HG03575 (cell line): ENCODE results near the gene RPS6KL1.

Experiments
- ATAC-seq: cut with Tn5 transposase; IDR thresholded peaks from one replicate; pipeline ENCODE4 v1.9.1; 2021; ENCODE audit not compliant: unreplicated experiment, insufficient number of reproducible peaks, low FRiP score; ENCODE audit errors: extremely low read depth

Gene RPS6KL1

DNA sequence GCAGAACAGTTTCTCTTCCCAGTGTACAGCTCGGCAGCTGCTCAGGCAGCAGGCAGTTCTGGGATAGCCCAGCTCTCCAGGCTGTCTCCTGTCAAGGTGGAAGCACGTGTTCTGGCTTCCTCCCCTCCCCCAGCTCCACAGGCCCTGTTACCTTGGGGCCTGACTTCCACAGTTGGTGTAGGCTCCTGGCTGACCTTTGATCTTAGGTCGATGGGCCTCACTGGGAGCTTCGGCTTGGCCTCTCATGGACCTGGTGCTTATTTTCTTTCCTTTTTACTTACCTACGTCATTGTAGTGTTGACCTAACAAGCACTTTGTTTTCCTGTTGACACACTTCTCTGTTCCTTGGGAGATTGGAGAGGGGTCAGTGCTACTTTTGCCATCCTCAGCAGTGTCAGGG is 24.4 kb downstream of the RPS6KL1 start:
- no peak for ATAC-seq

DNA sequence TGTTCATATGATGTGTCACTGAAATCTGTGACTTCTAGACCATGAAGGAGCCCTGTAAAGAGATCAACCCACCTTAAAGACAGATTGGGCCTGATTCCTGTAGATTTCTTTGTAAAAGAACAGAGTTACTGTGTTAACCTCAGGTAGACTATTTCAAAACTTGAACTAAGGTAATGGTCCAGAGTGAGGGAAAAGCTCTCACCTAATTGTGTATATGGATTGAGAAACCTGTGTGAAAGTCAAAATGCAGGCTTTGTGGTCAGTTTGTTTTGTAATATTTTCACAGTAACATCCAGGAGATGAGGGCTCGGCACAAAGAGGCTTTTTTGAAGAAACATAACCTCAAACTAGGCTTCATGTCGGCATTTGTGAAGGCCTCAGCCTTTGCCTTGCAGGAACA is 25.0 kb downstream of the RPS6KL1 start:
- ATAC-seq = no peak

GRCh38 chr14:74897642-74898041 is 25.4 kb downstream of the RPS6KL1 start:
- ATAC-seq = no peak

GRCh38 chr14:74896400-74896799 is 26.7 kb downstream of the RPS6KL1 start:
- no peak for ATAC-seq

DNA sequence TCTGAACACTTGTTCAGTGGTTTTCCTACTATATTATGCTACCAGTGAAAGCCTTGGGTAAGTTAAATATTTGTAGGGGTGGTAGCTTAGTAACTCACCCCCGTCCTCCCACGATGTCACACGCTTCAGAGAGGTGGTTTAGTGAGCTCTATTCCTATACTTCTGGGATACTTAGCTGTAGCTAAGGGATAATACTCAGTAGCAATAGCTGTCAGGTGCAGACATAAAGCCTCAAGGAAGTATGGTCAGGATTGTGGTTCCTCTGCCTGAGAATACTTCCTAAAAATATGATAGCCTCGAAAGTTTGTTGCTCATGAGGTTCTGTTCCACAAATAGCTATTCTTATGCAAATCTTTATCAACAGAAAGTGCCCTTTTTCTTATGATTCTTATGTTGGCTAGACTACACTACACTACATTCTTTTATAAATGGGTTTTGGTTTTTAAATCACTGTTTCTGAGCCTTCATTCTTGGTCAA is 29.4 kb downstream of the RPS6KL1 start:
- ATAC-seq = no peak

GRCh38 chr14:74892745-74893144 is 30.3 kb downstream of the RPS6KL1 start:
- no peak for ATAC-seq

GRCh38 chr14:74891870-74892269 is 31.2 kb downstream of the RPS6KL1 start:
- no peak for ATAC-seq

DNA sequence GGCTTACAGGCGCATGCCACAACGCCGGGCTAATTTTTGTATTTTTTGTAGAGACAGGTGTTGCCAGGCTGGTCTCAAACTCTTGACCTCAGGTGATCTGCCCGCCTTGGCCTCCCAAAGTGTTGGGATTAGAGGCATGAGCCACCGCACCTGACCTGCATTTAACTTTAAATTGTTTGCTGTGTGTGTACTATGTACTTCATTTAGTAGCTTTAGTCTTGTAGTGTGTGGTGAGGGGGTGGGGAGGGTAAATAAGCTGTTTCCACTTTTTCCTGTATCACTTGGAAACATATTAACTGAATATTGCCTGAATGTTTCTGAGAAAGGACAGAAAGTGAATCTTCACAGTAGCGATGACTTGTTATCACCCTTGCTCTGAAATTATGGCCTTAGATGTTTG is 32.8 kb downstream of the RPS6KL1 start:
- ATAC-seq = no peak

- no peak for ATAC-seq
Observed at GRCh38 chr14:74888164-74889158, 34.6 kb downstream of the RPS6KL1 start.

- no peak for ATAC-seq
Observed at GRCh38 chr14:74886001-74886400, 37.1 kb downstream of the RPS6KL1 start.

DNA sequence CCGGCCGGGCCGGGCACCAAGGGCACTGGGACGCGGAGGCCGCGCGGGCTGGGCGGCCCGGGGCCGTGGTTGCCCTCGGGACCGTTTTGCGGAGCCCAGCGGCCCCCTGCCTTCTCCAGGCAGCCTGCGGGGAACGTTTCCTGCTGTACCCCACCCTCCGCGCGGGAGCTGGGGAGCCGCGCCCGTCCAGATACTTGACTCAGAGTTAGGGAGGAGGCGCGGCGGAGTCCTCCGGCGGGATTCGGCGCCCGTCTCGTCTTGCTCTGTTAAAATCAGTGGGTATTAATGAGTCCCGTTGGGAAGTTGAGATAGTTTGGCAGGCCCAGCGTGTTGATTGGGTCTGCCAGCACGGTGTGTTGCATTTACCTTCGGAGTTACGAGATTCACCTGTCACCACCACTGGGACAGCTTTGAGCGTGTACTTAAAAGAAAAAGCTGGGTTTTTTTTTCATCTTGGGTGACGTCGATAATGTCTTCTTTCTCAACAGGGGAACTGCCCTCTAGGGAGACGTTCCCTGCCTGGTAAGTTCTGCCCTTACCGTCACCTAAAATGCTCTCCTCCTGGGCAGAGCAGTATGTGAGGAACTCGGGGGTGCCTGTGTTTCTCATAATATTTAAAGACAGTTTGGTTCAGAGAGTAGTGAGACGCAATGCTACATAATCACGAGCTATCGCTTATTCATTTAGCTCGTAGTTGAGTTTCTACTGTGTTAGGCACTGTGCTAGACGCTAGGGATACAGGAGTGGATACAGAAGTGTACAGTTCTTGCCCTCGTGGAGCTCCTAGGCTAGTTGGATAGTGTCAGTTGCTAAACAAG is 40.7 kb downstream of the RPS6KL1 start:
- ATAC-seq = no peak

- ATAC-seq = no peak
Observed at GRCh38 chr14:74881431-74882102, 41.5 kb downstream of the RPS6KL1 start, which contains the start of gene DLST. TSS of gene DLST (plus strand) at chr14:74881916. CDS start at chr14:74881954, 38 bp downstream.

DNA sequence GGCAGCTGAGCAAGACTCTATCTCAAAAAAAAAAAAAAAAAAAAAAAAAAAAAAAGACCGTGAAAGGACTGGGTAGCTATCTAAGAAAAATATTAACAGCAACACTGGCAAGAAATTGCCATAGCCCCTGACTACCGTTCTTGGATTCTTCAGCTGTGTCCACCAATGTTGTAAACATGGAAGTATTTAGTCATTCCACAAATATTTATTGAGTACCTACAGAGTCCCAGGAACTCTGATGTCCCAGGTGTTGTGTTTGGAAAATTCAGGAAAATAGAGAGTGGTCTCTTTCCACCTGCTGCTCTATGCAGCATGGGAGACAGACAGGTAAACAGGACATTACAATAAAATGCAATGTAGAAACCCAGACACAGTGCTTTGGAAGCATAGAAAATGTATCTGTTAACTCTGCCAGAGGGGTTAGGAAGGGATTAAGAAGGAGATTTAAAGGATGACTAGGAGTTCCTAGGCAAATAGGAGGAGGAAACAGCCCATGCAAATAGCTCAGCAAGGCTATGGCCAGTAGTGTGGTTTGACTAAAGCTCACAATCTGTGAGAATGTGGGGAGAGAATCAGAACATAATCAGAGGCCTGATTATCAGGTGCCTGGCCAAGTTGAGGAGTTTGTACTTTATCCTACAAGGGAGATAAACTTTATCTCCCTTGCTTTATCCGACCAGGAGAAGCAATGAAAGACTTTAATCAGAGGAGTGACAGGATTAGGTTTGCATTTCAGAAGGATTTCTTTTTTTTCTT is 43.5 kb downstream of the RPS6KL1 start:
- ATAC-seq = no peak

DNA sequence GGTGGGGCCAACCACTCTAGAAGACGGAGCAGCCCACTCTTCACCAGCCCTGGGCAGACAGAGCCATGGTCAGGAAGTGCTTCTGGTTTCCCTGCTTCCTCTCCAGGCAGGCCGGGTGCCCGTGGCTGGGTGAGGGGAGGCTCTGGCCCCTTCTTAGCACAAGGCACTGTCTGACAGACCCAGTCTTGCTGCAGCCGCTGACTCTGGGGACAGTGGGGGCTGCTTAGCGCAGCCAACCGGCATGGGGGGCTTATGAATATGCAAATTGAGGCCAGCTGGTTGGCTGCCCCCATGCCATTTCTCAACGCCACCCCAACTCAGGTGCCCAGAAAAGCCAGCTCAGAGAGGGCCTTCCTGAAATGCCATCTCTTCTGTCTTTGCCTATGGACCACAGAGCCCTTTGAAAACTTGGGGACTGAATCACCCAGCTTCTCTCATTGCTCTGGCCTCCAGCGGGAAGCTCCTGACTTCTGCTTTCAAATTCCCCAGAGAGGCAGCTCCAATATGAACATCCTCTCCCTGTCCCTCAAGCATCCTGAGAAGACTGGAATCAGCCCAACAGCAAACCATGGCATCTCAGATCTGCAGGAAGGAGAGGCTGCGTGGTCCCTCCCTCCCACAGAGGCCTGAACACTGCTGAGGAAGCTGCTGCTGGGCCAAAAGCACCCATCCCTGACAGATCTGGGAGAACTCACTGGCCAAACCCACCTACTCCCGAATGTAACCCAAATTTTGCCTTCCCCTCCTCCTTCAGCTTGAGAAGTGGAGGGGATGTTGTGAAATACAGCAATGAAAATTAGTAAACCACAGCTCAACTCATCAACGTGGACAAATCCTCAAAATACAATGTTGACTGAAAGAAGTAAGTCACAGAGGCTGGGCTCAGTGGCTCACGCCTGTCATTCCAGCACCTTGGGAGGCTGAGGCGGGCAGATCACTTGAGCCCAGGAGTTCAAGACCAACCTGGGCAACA is 46.8 kb downstream of the RPS6KL1 start, which contains the start of gene PROX2:
Gene PROX2 (minus strand): TSS at position 205 of the 973 bp plus-strand sequence. CDS start 12,311 bp downstream, outside the sequence.
- ATAC-seq = no peak

GRCh38 chr14:74875204-74875603 is 47.9 kb downstream of the RPS6KL1 start:
- no peak for ATAC-seq

GRCh38 chr14:74871819-74872218 is 51.2 kb downstream of the RPS6KL1 start:
- ATAC-seq = no peak

GRCh38 chr14:74868739-74869138 is 54.3 kb downstream of the RPS6KL1 start:
- no peak for ATAC-seq
